Measurements from ENCODE around the gene COL28A1. TPM values are rescaled to one million over a fixed set of nuclear protein-coding genes. Genes with fewer than 3 reads are reported as not detected.

The COL28A1 gene
- total and polyA plus RNA-seq, 2 of the 13 experiments (the other 11 are each of a cell fraction or from before 2014, with no cell fraction given) = 0.07 to 0.15 TPM

DNA sequence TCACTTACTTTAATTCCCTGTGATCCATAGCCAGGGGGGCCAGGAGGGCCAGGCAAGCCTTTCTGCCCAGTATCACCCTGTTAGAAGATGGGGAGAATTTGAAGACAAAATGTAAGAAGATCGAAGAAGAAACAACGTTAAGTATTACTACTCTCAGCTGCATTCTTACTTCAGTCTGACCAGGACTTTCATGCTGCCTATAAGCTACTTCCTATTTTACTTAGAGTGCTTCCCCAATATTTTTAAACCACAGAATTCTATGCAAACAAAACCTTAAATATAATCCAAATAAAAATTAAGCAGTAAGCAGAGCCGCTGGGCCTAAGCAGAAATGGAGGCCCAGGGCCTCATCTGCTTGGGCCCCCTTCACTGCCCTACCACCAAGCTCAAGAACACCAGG is 117.8 kb downstream of the COL28A1 start (continued):
- TF ChIP-seq ZNF558 (CRISPR knock-in tag; IDR thresholded peaks at IDR 0.05; ENCODE audit: borderline replicate concordance) (no peak), ZNF510 (CRISPR knock-in tag; IDR thresholded peaks at IDR 0.05; ENCODE audit: low read depth) (no peak), ZMYM3 (CRISPR knock-in tag; IDR thresholded peaks at IDR 0.05) (no peak)
- TF ChIP-seq, protein P1, sequence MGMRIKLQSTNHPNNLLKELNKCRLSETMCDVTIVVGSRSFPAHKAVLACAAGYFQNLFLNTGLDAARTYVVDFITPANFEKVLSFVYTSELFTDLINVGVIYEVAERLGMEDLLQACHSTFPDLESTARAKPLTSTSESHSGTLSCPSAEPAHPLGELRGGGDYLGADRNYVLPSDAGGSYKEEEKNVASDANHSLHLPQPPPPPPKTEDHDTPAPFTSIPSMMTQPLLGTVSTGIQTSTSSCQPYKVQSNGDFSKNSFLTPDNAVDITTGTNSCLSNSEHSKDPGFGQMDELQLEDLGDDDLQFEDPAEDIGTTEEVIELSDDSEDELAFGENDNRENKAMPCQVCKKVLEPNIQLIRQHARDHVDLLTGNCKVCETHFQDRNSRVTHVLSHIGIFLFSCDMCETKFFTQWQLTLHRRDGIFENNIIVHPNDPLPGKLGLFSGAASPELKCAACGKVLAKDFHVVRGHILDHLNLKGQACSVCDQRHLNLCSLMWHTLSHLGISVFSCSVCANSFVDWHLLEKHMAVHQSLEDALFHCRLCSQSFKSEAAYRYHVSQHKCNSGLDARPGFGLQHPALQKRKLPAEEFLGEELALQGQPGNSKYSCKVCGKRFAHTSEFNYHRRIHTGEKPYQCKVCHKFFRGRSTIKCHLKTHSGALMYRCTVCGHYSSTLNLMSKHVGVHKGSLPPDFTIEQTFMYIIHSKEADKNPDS (CRISPR knock-in tag; IDR thresholded peaks at IDR 0.05) = no peak

- in situ Hi-C loops (cut with HindIII; ENCODE audit: extremely low pct_ligation_motif_present, low pct_unique_long_range_greater_than_20kb) (no loop called here), intact Hi-C loops (cut with micrococcal nuclease; ENCODE audit: unreplicated experiment) (no loop called here)
- no peak overlapping the region for H2AFZ ChIP-seq (ENCODE audit: low read length)
- WGBS (ENCODE audit: low lambda C conversion rate) = 53% methylated on average over 2 of the region's 2 CpGs
- POLR2A ChIA-PET = no interaction called here
- no peaks in the 10 kb centered on the region for H4K20me1 ChIP-seq (ENCODE audit: insufficient read depth, low read length)
- BruUV-seq (replicated peaks) = no TSS peak
- no peaks in the 10 kb centered on the region for H3K79me2 ChIP-seq (ENCODE audit: insufficient read depth, low read length)
- no peak for DNase-seq (ENCODE audit: low spot score)
- H3K9me3 ChIP-seq (ENCODE audit: low read length) = no peaks in the 10 kb centered on the region
- no peaks in the 10 kb centered on the region for H3K27me3 ChIP-seq (ENCODE audit: control insufficient read depth in 1 of 2, insufficient read depth in 2 of 2, low read length in 2 of 2)
- H3K36me3 ChIP-seq (replicated peaks in 1 of 2; ENCODE audit: control insufficient read depth in 1 of 2, insufficient read depth in 2 of 2, low read length in 2 of 2) = no peaks in the 10 kb centered on the region
- CTCF ChIA-PET (ENCODE audit: low intra/inter-chr PET ratio, low total read pairs) = no interaction called here
- no peak for ATAC-seq
- no peaks in the 10 kb centered on the region for H3K4me1 ChIP-seq (ENCODE audit: insufficient read depth, low read length)
- no peak overlapping the region for H3K4me3 ChIP-seq (replicated peaks in 1 of 3; ENCODE audit: insufficient read depth in 1 of 3, low read depth in 2 of 3, low read length in 3 of 3)
- TF ChIP-seq HNRNPK (IDR thresholded peaks at IDR 0.05; ENCODE audit: low read depth, low read length, poor library complexity, severe bottlenecking) (peak; percentile 85), NFKB2 (CRISPR knock-in tag; IDR thresholded peaks at IDR 0.05; ENCODE audit: borderline replicate concordance) (no peak)
- H3K9ac ChIP-seq (ENCODE audit: insufficient read depth, low read depth, low read length) = no peak overlapping the region
- no peak overlapping the region for H3K27ac ChIP-seq (ENCODE audit: extremely low read length, insufficient read depth, low read length)
- no peak overlapping the region for H3K4me2 ChIP-seq (ENCODE audit: low read depth, low read length)
- FAIRE-seq = no peak
Observed at GRCh38 chr7:7417414-7417813, 118.3 kb downstream of the COL28A1 start.

All from HepG2 (cell line).